ENCODE results near the gene CLDN9. TPM values are rescaled to one million over a fixed set of nuclear protein-coding genes. Genes with fewer than 3 reads are reported as not detected.

The CLDN9 gene
- total and polyA plus RNA-seq, 9 of the 15 experiments (the other 6 are each of a cell fraction or from before 2014, with no cell fraction given) = 0.12 to 0.44 (median 0.22) TPM; not detected in 4

- TF ChIP-seq CHD7 (IDR thresholded peaks at IDR 0.05; ENCODE audit: low read depth, low read length) (no peak), ELF2 (CRISPR knock-in tag; IDR thresholded peaks at IDR 0.05) (no peak), EGR1 (conservative IDR thresholded peaks at IDR 0.05) (no peak), ZNF655 (CRISPR knock-in tag; IDR thresholded peaks at IDR 0.05) (no peak), ZNF639 (CRISPR knock-in tag; conservative IDR thresholded peaks at IDR 0.05 in 1 of 2, IDR thresholded peaks at IDR 0.05 in 1 of 2) (no peak), KDM1A (IDR thresholded peaks at IDR 0.05) (peak in 1 of 2 experiments; percentile 25; a peak in 1 of 4 replicates), POLR2G (IDR thresholded peaks at IDR 0.05; ENCODE audit: low read depth, low read length) (no peak), GTF3C2 (IDR thresholded peaks at IDR 0.05; ENCODE audit: borderline replicate concordance, extremely low read depth, insufficient read length) (no peak), RAD51 (IDR thresholded peaks at IDR 0.05; ENCODE audit: borderline replicate concordance, low read depth) (no peak)
These were observed 3.3 kb downstream of the CLDN9 start (continued) for GRCh38 chr16:3015865-3016521.
